ENCODE data around the gene CRACDL.
"Not testable (repeated sequence)": the region's sequence is repeated elsewhere in the genome, so short reads cannot be mapped to it uniquely, and the experiment has no call there.

CRACDL gene

DNA sequence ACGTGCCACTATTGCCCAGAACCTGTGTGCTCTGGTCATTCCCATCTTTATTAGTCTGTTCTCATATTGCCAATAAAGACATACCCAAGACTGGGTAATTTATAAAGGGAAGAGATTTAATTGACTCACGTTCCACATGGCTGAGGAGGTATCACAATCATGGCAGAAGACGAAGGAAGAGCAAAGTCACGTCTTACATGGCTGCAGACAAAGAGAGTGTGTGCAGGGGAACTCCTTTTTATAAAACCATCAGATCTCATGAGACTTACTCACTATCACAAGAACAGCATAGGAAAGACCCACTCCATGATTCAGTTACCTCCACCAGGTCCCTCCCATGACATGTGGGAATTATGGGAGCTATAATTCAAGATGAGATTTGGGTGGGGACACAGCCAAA is 183.3 kb downstream of the CRACDL start:
- DNase-seq (ENCODE audit: low read depth, low spot score); H3K9me3 ChIP-seq (ENCODE audit: control insufficient read depth, insufficient read depth, low read length); H3K4me3 ChIP-seq (ENCODE audit: low read length); H3K36me3 ChIP-seq (ENCODE audit: control insufficient read depth, insufficient read depth, low read length); H3K4me1 ChIP-seq (ENCODE audit: control insufficient read depth, insufficient read depth, low read length); H3K27ac ChIP-seq (ENCODE audit: low read length); H3K27me3 ChIP-seq (ENCODE audit: control insufficient read depth, insufficient read depth, low read length): not testable (repeated sequence)
- no CpG with 5 or more reads among the region's 4 CpGs for WGBS (ENCODE audit: insufficient coverage, insufficient read length)

DNA sequence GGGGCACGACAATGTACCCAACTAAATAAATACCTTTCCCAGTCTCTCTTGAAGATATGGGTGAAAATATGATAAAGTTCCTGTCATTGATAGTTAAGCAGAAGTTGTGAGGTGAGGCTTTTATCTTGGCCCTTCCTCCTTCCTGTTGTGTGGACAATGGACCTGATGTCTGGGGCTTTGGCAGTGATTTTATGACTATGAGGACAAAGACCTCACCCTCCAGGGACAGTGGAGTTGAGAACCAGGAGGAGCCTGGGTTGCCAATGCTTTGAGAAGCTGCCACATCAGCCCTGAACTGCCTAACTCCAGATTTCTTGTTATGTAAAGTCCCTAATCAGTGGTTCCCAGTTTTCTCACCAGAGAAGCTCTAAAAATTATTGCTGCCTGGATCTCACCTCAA is 184.3 kb downstream of the CRACDL start:
- no peak overlapping the region for H3K27ac ChIP-seq (ENCODE audit: low read length)
- no peaks in the 10 kb centered on the region for H3K4me1 ChIP-seq (ENCODE audit: control insufficient read depth, insufficient read depth, low read length)
- H3K9me3 ChIP-seq (ENCODE audit: control insufficient read depth, insufficient read depth, low read length): no peaks in the 10 kb centered on the region
- no peak for DNase-seq (ENCODE audit: low read depth, low spot score)
- no peak overlapping the region for H3K4me3 ChIP-seq (ENCODE audit: low read length)
- WGBS (ENCODE audit: insufficient coverage, insufficient read length): no CpG with 5 or more reads among the region's 1 CpG
- no peaks in the 10 kb centered on the region for H3K27me3 ChIP-seq (ENCODE audit: control insufficient read depth, insufficient read depth, low read length)
- H3K36me3 ChIP-seq (ENCODE audit: control insufficient read depth, insufficient read depth, low read length): no peaks in the 10 kb centered on the region

DNA sequence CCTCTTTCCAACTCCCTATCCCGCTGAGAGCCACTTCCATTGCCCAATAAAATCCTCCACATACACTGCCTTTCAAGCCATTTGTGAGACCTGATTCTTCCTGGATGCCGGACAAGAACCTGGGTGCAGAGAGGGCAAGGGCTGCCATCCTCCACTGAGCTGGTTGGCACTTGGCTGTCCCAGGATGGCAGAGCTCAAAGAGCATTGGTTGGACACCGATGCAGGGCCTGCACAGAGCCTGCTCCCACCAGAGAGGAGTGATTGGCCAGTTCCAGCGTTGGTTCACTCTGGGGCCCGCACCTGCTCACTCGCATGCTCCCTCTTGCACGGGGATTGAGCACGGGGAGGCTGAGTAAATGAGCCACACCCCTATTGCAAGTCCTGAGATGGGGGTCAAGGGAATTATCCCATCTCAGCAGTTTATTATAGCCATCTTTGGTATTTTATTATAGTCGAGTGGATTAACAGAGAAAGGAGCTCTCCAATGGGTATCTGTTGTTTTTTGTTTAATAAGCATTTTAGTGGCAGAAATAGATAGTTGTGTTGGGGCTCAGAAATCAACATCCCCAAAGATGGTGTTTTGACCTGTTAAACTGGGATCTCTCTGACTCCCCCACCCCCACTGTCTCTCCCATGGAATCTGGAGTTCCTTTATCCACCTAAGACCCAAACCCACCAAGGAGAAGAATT is 185.3 kb downstream of the CRACDL start:
- WGBS (ENCODE audit: insufficient coverage, insufficient read length): no CpG with 5 or more reads among the region's 9 CpGs
- no peaks in the 10 kb centered on the region for H3K27me3 ChIP-seq (ENCODE audit: control insufficient read depth, insufficient read depth, low read length)
- H3K9me3 ChIP-seq (ENCODE audit: control insufficient read depth, insufficient read depth, low read length): no peaks in the 10 kb centered on the region
- H3K4me1 ChIP-seq (ENCODE audit: control insufficient read depth, insufficient read depth, low read length): no peaks in the 10 kb centered on the region
- H3K4me3 ChIP-seq (ENCODE audit: low read length): no peak overlapping the region
- no peak for DNase-seq (ENCODE audit: low read depth, low spot score)
- H3K36me3 ChIP-seq (ENCODE audit: control insufficient read depth, insufficient read depth, low read length): no peaks in the 10 kb centered on the region
- H3K27ac ChIP-seq (ENCODE audit: low read length): no peak overlapping the region

DNA sequence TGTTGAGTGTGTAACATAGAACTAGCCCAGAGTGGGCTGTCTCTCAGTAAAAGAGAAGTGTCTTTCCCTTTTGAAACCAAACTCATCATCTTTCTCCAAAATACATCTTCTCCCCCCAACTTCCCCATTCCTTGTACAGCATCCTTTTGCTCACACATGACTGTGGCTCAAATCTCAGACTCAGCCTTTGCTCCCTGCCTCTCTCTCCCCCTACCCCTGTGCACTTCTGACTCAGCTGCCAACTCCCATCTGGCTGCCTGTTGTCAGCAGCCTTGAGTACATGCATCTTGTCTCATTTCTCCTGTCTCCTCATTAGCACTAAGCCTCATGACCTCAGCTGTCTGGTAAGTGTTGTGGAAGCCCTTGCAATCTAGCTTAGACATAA is 187.0 kb downstream of the CRACDL start:
- Histone ChIP-seq H3K9me3 (ENCODE audit: control insufficient read depth, insufficient read depth, low read length) (no peaks in the 10 kb centered on the region), H3K36me3 (ENCODE audit: control insufficient read depth, insufficient read depth, low read length) (no peaks in the 10 kb centered on the region), H3K27ac (ENCODE audit: low read length) (no peak overlapping the region), H3K4me3 (ENCODE audit: low read length) (no peak overlapping the region), H3K4me1 (ENCODE audit: control insufficient read depth, insufficient read depth, low read length) (no peaks in the 10 kb centered on the region), H3K27me3 (ENCODE audit: control insufficient read depth, insufficient read depth, low read length) (no peaks in the 10 kb centered on the region)
- no peak for DNase-seq (ENCODE audit: low read depth, low spot score)

DNA sequence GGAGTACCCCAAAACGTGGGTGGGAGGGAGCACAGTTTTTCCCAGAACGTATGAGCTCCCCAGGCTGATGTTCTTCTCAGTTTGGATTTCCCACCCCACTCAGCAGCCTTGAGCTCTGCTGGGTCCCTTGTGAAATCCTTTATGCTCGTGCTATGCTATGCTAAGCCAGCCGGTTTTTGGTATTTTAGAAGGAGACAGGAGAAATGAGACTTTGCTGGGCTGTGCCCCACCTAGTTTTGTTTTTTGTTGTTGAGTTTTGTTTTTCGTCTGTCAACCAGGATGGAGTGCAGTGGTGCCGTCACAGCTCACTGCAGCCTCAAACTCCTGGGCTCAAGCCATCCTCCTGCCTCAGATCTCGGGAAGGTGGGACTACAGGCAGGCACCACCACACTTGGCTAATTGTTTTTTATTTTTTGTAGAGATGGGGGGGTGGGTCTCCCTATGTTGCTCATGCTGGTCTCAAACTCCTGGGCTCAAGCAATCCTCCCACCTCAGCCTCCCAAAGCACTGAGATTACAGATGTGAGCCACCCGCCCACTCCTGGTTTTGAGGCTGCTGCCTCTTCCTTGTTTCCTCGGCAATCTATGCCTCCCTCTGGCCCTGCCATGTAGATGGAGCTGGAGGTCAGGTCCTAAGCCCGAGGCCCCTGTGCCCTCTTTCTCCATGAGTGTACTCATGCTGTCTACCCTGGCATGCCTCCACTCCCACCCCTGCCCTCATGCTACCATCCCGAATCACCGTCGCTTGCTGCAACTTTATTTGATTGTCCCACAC is 187.5 kb downstream of the CRACDL start:
- WGBS (ENCODE audit: insufficient coverage, insufficient read length): no CpG with 5 or more reads among the region's 13 CpGs
- no peak overlapping the region for H3K27ac ChIP-seq (ENCODE audit: low read length)
- DNase-seq (ENCODE audit: low read depth, low spot score): no peak
- no peaks in the 10 kb centered on the region for H3K36me3 ChIP-seq (ENCODE audit: control insufficient read depth, insufficient read depth, low read length)
- no peak overlapping the region for H3K4me3 ChIP-seq (ENCODE audit: low read length)
- no peaks in the 10 kb centered on the region for H3K9me3 ChIP-seq (ENCODE audit: control insufficient read depth, insufficient read depth, low read length)
- no peaks in the 10 kb centered on the region for H3K4me1 ChIP-seq (ENCODE audit: control insufficient read depth, insufficient read depth, low read length)
- H3K27me3 ChIP-seq (ENCODE audit: control insufficient read depth, insufficient read depth, low read length): no peaks in the 10 kb centered on the region

DNA sequence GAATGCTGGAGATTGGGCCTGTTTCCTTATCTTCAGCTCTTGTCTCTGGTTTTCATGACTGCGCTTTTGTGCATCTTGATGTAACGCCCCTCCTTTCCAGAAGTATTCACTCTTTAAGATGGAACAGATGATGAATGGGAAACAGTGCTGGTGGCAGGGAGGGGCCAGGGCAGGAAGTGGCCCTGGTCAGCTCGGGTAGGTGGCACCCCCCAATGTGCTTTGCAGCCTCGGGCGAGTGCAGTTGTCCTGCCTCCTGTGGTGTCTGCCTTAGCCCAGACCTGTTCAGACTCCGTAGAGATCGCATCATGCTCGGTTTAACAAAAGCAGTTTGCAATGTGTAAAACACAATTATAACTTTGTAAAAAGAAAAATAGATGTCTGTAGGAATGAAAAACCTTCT is 188.1 kb downstream of the CRACDL start:
- Histone ChIP-seq H3K36me3 (ENCODE audit: control insufficient read depth, insufficient read depth, low read length) (no peaks in the 10 kb centered on the region), H3K27me3 (ENCODE audit: control insufficient read depth, insufficient read depth, low read length) (no peaks in the 10 kb centered on the region), H3K9me3 (ENCODE audit: control insufficient read depth, insufficient read depth, low read length) (no peaks in the 10 kb centered on the region), H3K27ac (ENCODE audit: low read length) (no peak overlapping the region), H3K4me1 (ENCODE audit: control insufficient read depth, insufficient read depth, low read length) (no peaks in the 10 kb centered on the region), H3K4me3 (ENCODE audit: low read length) (no peak overlapping the region)
- no peak for DNase-seq (ENCODE audit: low read depth, low spot score)
- no CpG with 5 or more reads among the region's 8 CpGs for WGBS (ENCODE audit: insufficient coverage, insufficient read length)

DNA sequence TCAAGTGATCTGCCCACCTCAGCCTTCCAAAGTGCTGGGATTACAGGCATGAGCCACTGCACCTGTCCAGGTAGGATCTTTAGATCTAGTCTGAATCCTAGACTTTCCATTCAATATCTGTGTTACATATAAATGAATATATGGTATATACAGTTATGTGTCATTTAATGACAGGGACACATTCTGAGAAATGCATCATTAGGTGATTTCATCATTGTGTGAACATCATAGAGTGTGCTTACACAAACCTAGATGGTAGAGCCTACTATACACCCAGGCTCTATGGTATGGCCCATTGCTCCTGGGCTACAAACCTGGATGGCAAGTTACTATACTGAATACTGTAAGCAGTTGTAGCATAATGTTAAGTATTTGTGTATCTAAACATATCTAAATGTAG is 189.6 kb downstream of the CRACDL start:
- Histone ChIP-seq H3K27ac (ENCODE audit: low read length) (no peak overlapping the region), H3K4me3 (ENCODE audit: low read length) (no peak overlapping the region), H3K9me3 (ENCODE audit: control insufficient read depth, insufficient read depth, low read length) (no peaks in the 10 kb centered on the region), H3K4me1 (ENCODE audit: control insufficient read depth, insufficient read depth, low read length) (no peaks in the 10 kb centered on the region), H3K36me3 (ENCODE audit: control insufficient read depth, insufficient read depth, low read length) (no peaks in the 10 kb centered on the region), H3K27me3 (ENCODE audit: control insufficient read depth, insufficient read depth, low read length) (no peaks in the 10 kb centered on the region)
- no peak for DNase-seq (ENCODE audit: low read depth, low spot score)

DNA sequence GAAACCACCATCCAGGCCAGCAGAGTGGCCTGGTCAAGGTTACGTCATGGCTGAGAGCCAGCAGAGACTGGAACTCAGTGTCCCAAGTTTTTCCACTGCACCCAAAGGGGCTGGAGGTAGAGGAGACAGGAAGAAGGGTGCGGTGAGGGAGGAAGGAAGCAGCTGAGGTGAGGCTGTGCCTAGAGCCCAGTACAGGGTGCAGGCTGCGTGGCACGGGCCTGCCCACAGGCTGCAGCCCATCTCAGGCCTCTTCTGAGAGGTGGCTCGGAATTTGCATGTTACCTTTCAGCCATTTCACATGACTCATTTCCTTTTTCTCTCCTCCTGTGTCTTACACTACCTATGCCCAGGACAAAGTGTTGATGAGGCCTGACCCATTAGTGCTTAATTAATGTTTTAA is 191.4 kb downstream of the CRACDL start:
- no CpG with 5 or more reads among the region's 5 CpGs for WGBS (ENCODE audit: insufficient coverage, insufficient read length)
- H3K4me1 ChIP-seq (ENCODE audit: control insufficient read depth, insufficient read depth, low read length): no peaks in the 10 kb centered on the region

More for the DNA sequence above, 191.4 kb downstream of the CRACDL start:
- Histone ChIP-seq H3K27ac (ENCODE audit: low read length) (no peak overlapping the region), H3K4me3 (ENCODE audit: low read length) (no peak overlapping the region), H3K36me3 (ENCODE audit: control insufficient read depth, insufficient read depth, low read length) (no peaks in the 10 kb centered on the region), H3K9me3 (ENCODE audit: control insufficient read depth, insufficient read depth, low read length) (no peaks in the 10 kb centered on the region), H3K27me3 (ENCODE audit: control insufficient read depth, insufficient read depth, low read length) (no peaks in the 10 kb centered on the region)
- no peak for DNase-seq (ENCODE audit: low read depth, low spot score)

Measured in iPS DF 6.9 (cell line).